K562 (cell line): ENCODE measurements around the gene STOX1. TPM values are rescaled to one million over a fixed set of nuclear protein-coding genes. Genes with fewer than 3 reads are reported as not detected.

ENCODE experiments used
- ATAC-seq: fragments of 200-7000 bp; cut with Tn5 transposase; 3 replicates; pipeline ENCODE4 v1.9.1; 2020; ENCODE audit warnings: moderate library complexity
- BruUV-seq: library from RNA; stranded (reverse); fragments of 400-500 nt; replicated peaks from 2 replicates; lab custom pipeline; 2021; lab: Mats Ljungman, UMichigan
- CTCF ChIA-PET: fragments of 300-600 bp; formaldehyde crosslinking; extraction: SDS; loops from one replicate; lab custom pipeline; 2021; ENCODE audit warnings: low intra/inter-chr PET ratio; lab: Yijun Ruan, JAX
- POLR2A ChIA-PET: fragments of 300-600, 350-650 bp; sonication (Branson Sonifier 250); formaldehyde crosslinking; extraction: SDS; loops from one replicate; lab custom pipeline; 2021; ENCODE audit warnings: antibody characterized with exemption, inconsistent platforms; lab: Yijun Ruan, JAX
- DNase-seq, 4 experiments: peaks; one replicate each; pipeline versions ENCODE4 v3.0.0 to v3.0.0-alpha.2; 2011 to 2018; ENCODE audit warnings: low spot score in 3 of 4, mixed read lengths in 3 of 4; ENCODE audit errors: extremely low read depth in 1 of 4
- FAIRE-seq: peaks from 2 replicates; lab custom pipeline; 2011; peaks lifted over from hg19 to GRCh38; lab: Jason Lieb, UNC
- H2AFZ ChIP-seq: 2 replicates; pipeline ENCODE4 v1.6.0; 2011; ENCODE audit warnings: low read depth, low read length, control low read depth, inconsistent platforms
- H3K27ac ChIP-seq: fragments of 200-600 bp; 3 replicates; pipeline ENCODE4 v1.8.0; 2011; ENCODE audit warnings: low read depth, mild to moderate bottlenecking, control low read depth, inconsistent platforms, low read length, moderate library complexity, mixed read lengths; ENCODE audit errors: extremely low read depth
- H3K27me3 ChIP-seq, 2 experiments: fragments of 300-600 bp in 1 of 2; 2 replicates in 1 of 2; 3 replicates in 1 of 2; pipeline versions ENCODE4 v1.6.0 to v1.8.0; 2011; ENCODE audit warnings: inconsistent platforms in 2 of 2, low read length in 2 of 2, mild to moderate bottlenecking in 1 of 2, mixed read lengths in 1 of 2, moderate library complexity in 1 of 2; ENCODE audit not compliant: control insufficient read depth in 2 of 2, insufficient read depth in 2 of 2
- H3K36me3 ChIP-seq: fragments of 300-600 bp; 3 replicates; pipeline ENCODE4 v1.8.0; 2011; ENCODE audit warnings: mild to moderate bottlenecking, low read length, inconsistent platforms; ENCODE audit not compliant: control insufficient read depth, insufficient read depth
- H3K4me1 ChIP-seq, 2 experiments: fragments of 200-600 bp in 1 of 2; replicated peaks in 1 of 2; 2 replicates in 1 of 2; 3 replicates in 1 of 2; pipeline versions ENCODE4 v1.5.1 to v1.8.0; 2011; ENCODE audit warnings: inconsistent platforms in 2 of 2, low read length in 2 of 2, mild to moderate bottlenecking in 1 of 2, mixed read lengths in 1 of 2, moderate library complexity in 1 of 2; ENCODE audit not compliant: control insufficient read depth in 2 of 2, insufficient read depth in 2 of 2
- H3K4me2 ChIP-seq: 2 replicates; pipeline ENCODE4 v1.6.1; 2011; ENCODE audit warnings: low read length, control low read depth, inconsistent platforms, mixed read lengths; ENCODE audit not compliant: insufficient read depth
- H3K4me3 ChIP-seq: fragments of 200-600 bp; sonication (generic), shearing (Covaris generic); 2 replicates; pipeline ENCODE4 v1.5.1; 2016; ENCODE audit warnings: control low read depth, inconsistent platforms
- H3K79me2 ChIP-seq: fragments of 200-600 bp; 3 replicates; pipeline ENCODE4 v1.8.0; 2011; ENCODE audit warnings: low read length, inconsistent platforms; ENCODE audit not compliant: control insufficient read depth, insufficient read depth
- H3K9ac ChIP-seq, 2 experiments: 2 replicates each; pipeline versions ENCODE4 v1.6.0 to v1.6.1; 2011; ENCODE audit warnings: low read depth in 2 of 2, low read length in 2 of 2, control low read depth in 1 of 2, inconsistent platforms in 1 of 2, mild to moderate bottlenecking in 1 of 2, mixed read lengths in 1 of 2; ENCODE audit not compliant: insufficient read depth in 1 of 2
- H3K9me1 ChIP-seq: one replicate; pipeline ENCODE4 v1.6.0; 2011; ENCODE audit warnings: inconsistent platforms, mild to moderate bottlenecking, low read length, moderate library complexity; ENCODE audit not compliant: control insufficient read depth, insufficient read depth
- H3K9me3 ChIP-seq: replicated peaks from 2 replicates; pipeline ENCODE4 v1.5.1; 2011; ENCODE audit warnings: low read depth, low read length, inconsistent platforms; ENCODE audit not compliant: control insufficient read depth, insufficient read depth
- H4K20me1 ChIP-seq: replicated peaks from 2 replicates; pipeline ENCODE4 v1.6.1; 2011; ENCODE audit warnings: low read length, inconsistent platforms, mixed read lengths; ENCODE audit not compliant: control insufficient read depth, insufficient read depth
- AFF1 ChIP-seq, 2 experiments: fragments of 450-650 bp; IDR thresholded peaks; 2 replicates each; pipeline ENCODE4 v1.6.1; 2018; ENCODE audit warnings: mild to moderate bottlenecking in 2 of 2, low read depth in 1 of 2; ENCODE audit not compliant: partially characterized antibody in 2 of 2
- FOSL1 ChIP-seq: fragments of 200-800 bp; sonication (Bioruptor generic); conservative IDR thresholded peaks from 2 replicates; pipeline ENCODE4 v1.6.1; 2016; ENCODE audit warnings: missing genetic modification characterization, missing compliant biosample characterization
- MAX ChIP-seq: sonication (generic); formaldehyde crosslinking; IDR thresholded peaks from 2 replicates; pipeline ENCODE4 v1.9.0; 2022; ENCODE audit warnings: mild to moderate bottlenecking, missing genetic modification reagents
- MECOM ChIP-seq: fragments of 250-450 bp; sonication (Bioruptor Pico); IDR thresholded peaks from 2 replicates; pipeline ENCODE4 v1.8.0; 2022; ENCODE audit warnings: inconsistent platforms
- WHSC1 ChIP-seq: IDR thresholded peaks from one replicate; pipeline ENCODE4 v1.6.1; 2012; ENCODE audit warnings: low read length, control low read depth, inconsistent platforms
- YBX1 ChIP-seq: fragments of 450-650 bp; IDR thresholded peaks from 2 replicates; pipeline ENCODE4 v1.7.1; 2016; ENCODE audit warnings: mild to moderate bottlenecking
- ZNF133 ChIP-seq: fragments of 250-450 bp; sonication (Bioruptor Pico); IDR thresholded peaks from 2 replicates; pipeline ENCODE4 v1.4.0; 2020; ENCODE audit warnings: mild to moderate bottlenecking
- WGBS: fragments of 100-300 bp; shearing (Covaris generic); methylation state at CpG from one replicate; pipeline ENCODE4 v1.1.6; 2016; ENCODE audit warnings: low coverage, mixed read lengths; ENCODE audit not compliant: insufficient coverage; ENCODE audit errors: missing lambda C conversion rate; 5-methylcytosine and 5-hydroxymethylcytosine counted together
- in situ Hi-C: fragments of 300-500 bp; cut with MboI; formaldehyde crosslinking; loops from 4 replicates; pipeline ENCODE4 v1.15.0; 2018; ENCODE audit warnings: inconsistent platforms, mixed read lengths
- intact Hi-C: fragments of 100-400 bp; cut with micrococcal nuclease; formaldehyde crosslinking; loops from 2 replicates; pipeline ENCODE4 v1.14.2; 2022
- polyA plus RNA-seq, 8 experiments: library from polyadenylated mRNA; depleted of rRNA in 4 of 8; stranded (reverse) in 5 of 8; unstranded in 3 of 8; fragments of >200 nt; fragmentation: Nextera tagmentation in 2 of 8; fragmentation: Illumina TruSeq in 1 of 8; extraction: Ambion mirVana in 2 of 8; extraction: Trizol in 1 of 8; gene quantifications; 2 replicates each; pipeline versions ENCODE4 v1.2.1 to v1.2.3, GENCODE V29; 2011 to 2014; ENCODE audit warnings: inconsistent platforms in 1 of 8, missing spikeins in 1 of 8
- total RNA-seq, 7 experiments: library from RNA; depleted of rRNA in 6 of 7; stranded (reverse); fragments of >200 nt in 6 of 7; fragmentation: Illumina TruSeq in 2 of 7; extraction: Trizol in 2 of 7; gene quantifications; 2 replicates each; pipeline versions ENCODE4 v1.2.1 to v1.2.3, GENCODE V29; 2011 to 2021; ENCODE audit warnings: low replicate concordance in 1 of 7

Gene STOX1
- total and polyA plus RNA-seq, 9 of the 15 experiments (the other 6 are each of a cell fraction or from before 2014, with no cell fraction given): 0.09 to 0.87 (median 0.29) TPM

GRCh38 chr10:68811314-68812009 is 15.9 kb upstream of the STOX1 start (continued):
- TF ChIP-seq ZNF133 (no peak), FOSL1 (tag) (peak; percentile 55), YBX1 (no peak), AFF1 (IDR thresholded peaks at IDR 0.05; ENCODE audit: low read depth in 1 of 2, partially characterized antibody in 2 of 2) (no peak), MECOM (CRISPR knock-in tag) (0 out of 2 replicates have a peak, but pooled peaks have one; percentile 21)
- TF ChIP-seq, all 486 proteins: peak for 34

GRCh38 chr10:68812420-68812819 is 14.9 kb upstream of the STOX1 start:
- Histone ChIP-seq H3K9me3 (no peaks in the 10 kb centered on the region), H2AFZ (no peak overlapping the region), H3K27ac (no peak overlapping the region), H3K9me1 (no peaks in the 10 kb centered on the region), H4K20me1 (no peaks in the 10 kb centered on the region), H3K4me3 (no peak overlapping the region), H3K27me3 (no peaks in the 10 kb centered on the region), H3K9ac (peak overlapping the region in 1 of 2 experiments; percentile 11; a peak in 1 of 4 replicates), H3K79me2 (no peaks in the 10 kb centered on the region), H3K4me1 (peaks cover 11 to 17% of the 10 kb centered on the region in 2 experiments), H3K4me2 (no peak overlapping the region), H3K36me3 (no peaks in the 10 kb centered on the region)
- no TSS peak for BruUV-seq
- POLR2A ChIA-PET: interaction anchor here (0.7 to 1.2 kb wide), 2 partner anchors 10 to 16 kb away, joined by 3 read pairs; no protein-coding TSS in a partner anchor
- DNase-seq: no peak
- intact Hi-C loops (no loop called here), in situ Hi-C loops (no loop called here)
- 0 out of 2 replicates have a peak, but pooled peaks have one; percentile 14 for TF ChIP-seq MAX (CRISPR knock-in tag)
- no peak for TF ChIP-seq WHSC1
- FAIRE-seq: no peak
- ATAC-seq: no peak
- CTCF ChIA-PET: no interaction called here
- 75% methylated on average over 4 of the region's 4 CpGs for WGBS
